Measurements from ENCODE around the gene LPGAT1. TPM values are rescaled to one million over a fixed set of nuclear protein-coding genes. Genes with fewer than 3 reads are reported as not detected.

LPGAT1 gene
- total RNA-seq, 4 donors from 2014 or later: 48.1 to 66.6 (median 53.3) TPM

DNA sequence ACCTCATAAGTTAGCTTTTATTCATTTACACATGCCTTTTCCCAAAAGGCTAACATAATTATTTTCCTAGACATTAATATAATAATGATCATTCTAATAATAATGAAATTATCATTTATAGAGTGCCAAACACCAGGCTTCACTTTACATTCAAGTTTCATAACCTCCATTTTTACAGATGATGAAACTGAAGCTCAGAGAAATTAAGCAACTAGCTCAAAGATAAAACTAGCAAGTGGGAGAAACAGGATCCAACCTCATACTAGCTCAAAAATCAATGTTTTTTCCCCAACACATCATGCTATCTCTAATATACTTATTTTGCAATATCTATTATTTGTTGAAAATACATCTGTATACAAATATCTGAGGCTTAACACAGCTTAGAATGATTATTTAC, 14.0 kb downstream of the LPGAT1 start:
- Histone ChIP-seq H3K4me3 (no peak overlapping the region), H3K27ac (no peak overlapping the region), H3K4me1 (peaks cover 0 to 21% (median 0%) of the 10 kb centered on the region in 3 donors), H3K9me3 (no peaks in the 10 kb centered on the region), H3K27me3 (no peaks in the 10 kb centered on the region), H3K36me3 (peaks cover 0 to 23% of the 10 kb centered on the region in 2 donors)
- no peak for ATAC-seq
- TF ChIP-seq, protein P1, sequence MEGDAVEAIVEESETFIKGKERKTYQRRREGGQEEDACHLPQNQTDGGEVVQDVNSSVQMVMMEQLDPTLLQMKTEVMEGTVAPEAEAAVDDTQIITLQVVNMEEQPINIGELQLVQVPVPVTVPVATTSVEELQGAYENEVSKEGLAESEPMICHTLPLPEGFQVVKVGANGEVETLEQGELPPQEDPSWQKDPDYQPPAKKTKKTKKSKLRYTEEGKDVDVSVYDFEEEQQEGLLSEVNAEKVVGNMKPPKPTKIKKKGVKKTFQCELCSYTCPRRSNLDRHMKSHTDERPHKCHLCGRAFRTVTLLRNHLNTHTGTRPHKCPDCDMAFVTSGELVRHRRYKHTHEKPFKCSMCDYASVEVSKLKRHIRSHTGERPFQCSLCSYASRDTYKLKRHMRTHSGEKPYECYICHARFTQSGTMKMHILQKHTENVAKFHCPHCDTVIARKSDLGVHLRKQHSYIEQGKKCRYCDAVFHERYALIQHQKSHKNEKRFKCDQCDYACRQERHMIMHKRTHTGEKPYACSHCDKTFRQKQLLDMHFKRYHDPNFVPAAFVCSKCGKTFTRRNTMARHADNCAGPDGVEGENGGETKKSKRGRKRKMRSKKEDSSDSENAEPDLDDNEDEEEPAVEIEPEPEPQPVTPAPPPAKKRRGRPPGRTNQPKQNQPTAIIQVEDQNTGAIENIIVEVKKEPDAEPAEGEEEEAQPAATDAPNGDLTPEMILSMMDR (IDR thresholded peaks at IDR 0.05): no peak
- TF ChIP-seq POLR2A (IDR thresholded peaks at IDR 0.05): no peak
- no peak for TF ChIP-seq POLR2AphosphoS5 (IDR thresholded peaks at IDR 0.05)
- no peak for TF ChIP-seq EP300 (IDR thresholded peaks at IDR 0.05)

DNA sequence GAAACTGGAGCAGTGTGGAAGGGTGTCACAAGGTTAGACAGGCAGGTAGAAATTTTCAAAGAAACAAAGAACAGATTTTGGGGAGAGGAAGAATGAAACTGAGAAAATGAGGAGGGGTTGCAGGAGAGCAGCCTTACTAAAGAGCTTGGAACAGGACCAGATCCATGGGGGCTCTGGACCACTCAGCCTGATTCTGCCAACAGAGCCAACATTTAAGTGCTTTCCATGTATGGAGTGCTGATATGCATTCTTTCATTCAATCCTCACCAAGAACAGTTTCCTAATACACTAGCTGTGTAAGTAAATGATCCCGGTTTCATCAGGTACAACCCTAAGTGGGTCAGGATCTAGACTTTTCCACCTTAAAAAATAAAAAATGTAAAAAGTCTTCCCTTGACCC, 16.2 kb downstream of the LPGAT1 start:
- WGBS, 2 donors (ENCODE audit: low coverage in 1 of 2): 75 to 79% methylated on average over 1 of the region's 1 CpG
- TF ChIP-seq EP300 (IDR thresholded peaks at IDR 0.05) (no peak), POLR2A (IDR thresholded peaks at IDR 0.05) (no peak), POLR2AphosphoS5 (IDR thresholded peaks at IDR 0.05) (no peak)
- TF ChIP-seq, protein P1 (IDR thresholded peaks at IDR 0.05): no peak
- H3K4me1 ChIP-seq: peaks cover 0 to 21% (median 0%) of the 10 kb centered on the region in 3 donors
- no peak overlapping the region for H3K27ac ChIP-seq
- no peaks in the 10 kb centered on the region for H3K9me3 ChIP-seq
- ATAC-seq: no peak
- peaks cover 0 to 28% of the 10 kb centered on the region in 2 donors for H3K36me3 ChIP-seq
- no peaks in the 10 kb centered on the region for H3K27me3 ChIP-seq
- no peak overlapping the region for H3K4me3 ChIP-seq

DNA sequence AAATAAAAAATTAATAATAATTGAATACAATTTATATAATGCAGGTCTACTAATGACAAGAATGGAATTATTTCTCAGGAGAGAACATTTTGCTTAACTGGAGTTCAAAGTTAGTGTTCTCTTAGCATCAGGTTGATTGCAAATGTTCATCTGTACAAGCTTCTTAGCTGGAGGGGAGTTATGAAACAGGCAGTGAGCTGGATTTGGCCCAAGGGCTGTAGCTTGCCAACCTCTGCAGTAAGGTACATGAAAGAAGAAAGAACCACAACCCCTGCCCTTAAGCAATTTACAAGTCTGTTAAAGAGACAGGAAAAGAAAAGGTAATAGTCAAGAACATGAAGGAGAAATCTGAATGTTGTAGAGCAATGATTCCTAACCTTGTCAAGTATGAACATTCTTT, 17.0 kb downstream of the LPGAT1 start:
- Histone ChIP-seq H3K27me3 (no peaks in the 10 kb centered on the region), H3K9me3 (no peaks in the 10 kb centered on the region), H3K27ac (no peak overlapping the region), H3K4me3 (no peak overlapping the region), H3K36me3 (peaks cover 0 to 27% of the 10 kb centered on the region in 2 donors), H3K4me1 (peaks cover 0 to 21% (median 0%) of the 10 kb centered on the region in 3 donors)
- TF ChIP-seq POLR2A (IDR thresholded peaks at IDR 0.05) (no peak), POLR2AphosphoS5 (IDR thresholded peaks at IDR 0.05) (no peak), EP300 (IDR thresholded peaks at IDR 0.05) (no peak)
- TF ChIP-seq, protein P1 (IDR thresholded peaks at IDR 0.05): no peak
- peak; percentile 73 for ATAC-seq

DNA sequence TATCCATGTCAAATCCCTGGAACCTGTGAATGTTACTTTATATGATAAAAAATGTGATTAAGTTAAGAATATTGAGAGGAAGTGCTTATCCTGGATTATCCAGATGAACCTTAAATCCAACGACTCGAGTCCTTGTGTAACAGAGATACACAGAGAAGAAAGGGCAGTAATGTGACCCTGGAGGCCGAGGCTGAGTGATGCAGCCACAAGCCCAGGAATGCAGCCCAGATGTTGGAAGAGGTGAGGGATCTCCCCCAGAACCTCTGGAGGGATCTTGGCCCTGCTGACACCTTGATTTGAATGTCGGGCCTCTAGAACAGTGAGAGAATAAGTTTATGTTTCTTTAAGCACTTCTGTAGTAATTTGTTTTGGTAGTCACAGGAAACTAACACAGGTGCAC, 18.0 kb downstream of the LPGAT1 start:
- Histone ChIP-seq H3K36me3 (peaks cover 0 to 35% of the 10 kb centered on the region in 2 donors), H3K4me3 (no peak overlapping the region), H3K9me3 (no peaks in the 10 kb centered on the region), H3K27ac (no peak overlapping the region), H3K4me1 (peaks cover 0 to 21% (median 0%) of the 10 kb centered on the region in 3 donors), H3K27me3 (no peaks in the 10 kb centered on the region)
- no peak for ATAC-seq
- no peak for TF ChIP-seq POLR2AphosphoS5 (IDR thresholded peaks at IDR 0.05)
- TF ChIP-seq, protein P1 (IDR thresholded peaks at IDR 0.05): no peak
- TF ChIP-seq EP300 (IDR thresholded peaks at IDR 0.05): no peak
- TF ChIP-seq POLR2A (IDR thresholded peaks at IDR 0.05): no peak
- WGBS, 2 donors (ENCODE audit: low coverage in 1 of 2): 60 to 98% methylated on average over 2 to 4 of the region's 4 CpGs

DNA sequence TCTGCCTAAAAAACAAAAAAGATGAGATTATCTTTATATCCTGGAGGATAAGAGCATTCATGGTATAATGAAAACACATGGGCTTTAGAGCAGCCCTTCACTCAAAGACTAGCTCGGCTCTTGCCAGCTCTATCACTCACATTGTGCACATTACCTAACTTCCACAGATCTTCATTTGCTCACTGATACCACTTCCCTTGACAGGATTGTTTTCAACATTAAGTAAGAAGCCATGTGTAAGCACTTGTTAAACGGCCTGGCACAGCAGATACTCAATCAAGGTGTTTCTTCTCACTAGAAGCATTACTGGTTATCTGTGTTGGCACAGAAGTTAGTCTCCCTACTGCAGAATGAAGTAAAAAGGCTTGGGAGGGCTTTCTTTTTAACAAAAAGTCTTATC, 18.7 kb downstream of the LPGAT1 start:
- no peak for TF ChIP-seq POLR2A (IDR thresholded peaks at IDR 0.05)
- no peak for TF ChIP-seq EP300 (IDR thresholded peaks at IDR 0.05)
- no peak for ATAC-seq
- 50 to 80% methylated on average over 2 of the region's 2 CpGs for WGBS, 2 donors (ENCODE audit: low coverage in 1 of 2)
- no peaks in the 10 kb centered on the region for H3K9me3 ChIP-seq
- H3K27me3 ChIP-seq: no peaks in the 10 kb centered on the region
- peaks cover 0 to 21% (median 0%) of the 10 kb centered on the region in 3 donors for H3K4me1 ChIP-seq
- H3K4me3 ChIP-seq: no peak overlapping the region
- H3K27ac ChIP-seq: no peak overlapping the region
- H3K36me3 ChIP-seq: peaks cover 0 to 38% of the 10 kb centered on the region in 2 donors
